ENCODE measurements around the gene POU2F3.

DNA sequence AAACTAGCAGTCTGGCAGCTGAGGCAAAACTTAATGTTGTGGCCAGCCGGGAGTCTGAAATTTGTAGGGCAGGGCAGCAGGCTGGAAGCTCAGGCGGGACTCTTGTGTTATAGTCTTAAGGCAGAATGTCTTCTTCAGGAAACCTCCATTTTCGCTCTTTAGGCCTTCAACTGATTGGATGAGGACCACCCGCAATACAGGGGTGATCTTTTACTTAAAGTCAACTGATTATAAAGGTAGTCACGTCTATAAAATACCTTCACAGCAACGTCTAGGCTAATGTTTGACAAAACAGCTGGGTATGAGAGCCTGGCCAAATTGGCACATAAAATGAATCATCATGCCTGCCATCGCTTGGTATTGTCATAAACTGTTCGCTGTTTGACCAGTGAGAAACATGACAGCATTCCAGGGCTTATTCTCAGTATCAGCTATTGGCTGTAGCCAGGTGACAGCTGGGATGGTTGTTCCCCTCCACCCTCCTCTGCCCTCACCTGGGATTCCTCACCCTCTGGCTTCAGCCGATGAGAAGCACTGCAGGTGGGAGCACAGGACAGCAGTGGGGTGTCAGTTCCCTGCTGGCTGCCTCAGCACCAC is 6.6 kb upstream of the POU2F3 start:
- TF ChIP-seq POLR2A (IDR thresholded peaks at IDR 0.05) (no peak), CTCF (IDR thresholded peaks at IDR 0.05) (no peak)

Measured in testis (tissue), 2 donors.